ENCODE measurements around the gene RPUSD3.

Gene RPUSD3

DNA sequence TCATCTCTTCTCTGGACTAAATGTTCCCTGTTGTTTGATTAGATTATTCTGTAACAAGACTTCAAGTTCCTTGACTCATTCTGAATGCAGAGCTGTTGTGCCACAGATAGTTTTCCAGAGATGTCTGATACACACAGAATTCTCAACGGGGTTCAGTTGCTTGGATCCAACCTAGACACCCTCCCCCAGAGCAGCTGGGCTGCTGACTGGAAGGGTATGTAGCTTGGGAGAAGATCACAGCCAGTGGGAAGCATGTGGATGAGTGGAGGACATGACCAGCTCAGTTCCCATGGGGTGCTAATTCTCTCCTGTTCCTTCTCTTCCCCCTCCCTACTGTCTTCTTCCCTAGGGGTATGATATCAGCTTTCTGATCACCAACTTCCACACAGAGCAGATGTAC lies 40.3 kb downstream of the RPUSD3 start:
- no peak for DNase-seq (ENCODE audit: low spot score)

DNA sequence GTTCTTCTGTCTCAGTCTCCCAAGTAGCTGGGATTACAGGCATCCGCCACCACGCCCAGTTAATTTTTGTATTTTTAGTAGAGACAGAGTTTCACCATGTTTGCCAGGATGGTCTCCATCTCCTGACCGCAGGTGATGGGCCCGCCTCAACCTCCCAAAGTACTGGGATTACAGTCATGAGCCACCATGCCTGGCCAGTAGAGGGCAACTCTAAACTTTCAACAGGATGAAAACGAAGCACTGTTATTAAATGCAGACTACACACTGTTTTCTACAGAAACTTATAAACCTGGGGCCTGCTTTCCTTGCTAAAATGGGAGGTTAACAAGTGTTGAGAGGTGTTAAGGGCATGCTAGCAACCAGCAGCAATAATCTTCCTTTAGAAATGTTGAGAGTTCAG lies 43.3 kb downstream of the RPUSD3 start:
- no peak for DNase-seq (ENCODE audit: low spot score)

DNA sequence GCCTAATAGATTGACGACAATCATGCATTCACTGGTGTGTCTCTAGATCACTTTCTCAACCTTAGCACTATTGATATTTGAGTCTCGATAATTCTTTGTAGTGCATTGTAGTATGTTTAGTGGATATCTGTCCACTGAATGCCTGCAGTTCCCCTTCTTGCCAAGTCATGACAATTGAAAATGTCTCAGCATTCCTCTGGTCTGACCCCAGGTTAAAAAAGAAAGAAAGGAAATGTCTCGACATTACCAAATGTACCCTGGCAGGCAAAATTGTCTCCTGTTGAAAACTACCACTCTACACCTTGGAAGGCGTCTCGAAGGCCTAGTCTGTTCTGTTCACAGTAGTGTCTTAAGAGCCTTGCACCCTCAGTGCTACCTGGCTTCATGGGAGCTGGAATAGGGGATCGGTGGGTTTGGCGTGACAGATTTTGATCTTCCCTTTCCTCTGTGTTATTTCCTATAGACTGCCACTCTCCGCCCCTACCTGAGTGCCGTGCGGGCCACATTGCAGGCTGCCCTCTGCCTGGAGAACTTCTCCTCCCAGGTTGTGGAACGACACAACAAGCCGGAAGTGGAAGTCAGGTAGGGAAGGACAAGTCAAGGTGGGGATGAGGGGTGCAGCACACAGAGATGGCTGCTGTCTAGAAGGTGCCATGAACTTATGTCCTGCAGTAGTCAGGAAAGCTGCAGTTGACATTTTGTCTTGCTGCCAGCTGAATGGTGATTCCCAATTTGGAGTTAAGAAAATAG lies 46.4 kb downstream of the RPUSD3 start:
- DNase-seq (ENCODE audit: low spot score), result no peak

- DNase-seq (ENCODE audit: low spot score), result peak; percentile 65
These were observed 48.6 kb downstream of the RPUSD3 start for GRCh38 chr3:9795207-9795606.

GRCh38 chr3:9794400-9794799 lies 49.4 kb downstream of the RPUSD3 start:
- DNase-seq (ENCODE audit: low spot score), result no peak

GRCh38 chr3:9793161-9793781 lies 50.5 kb downstream of the RPUSD3 start:
- no peak for DNase-seq (ENCODE audit: low spot score)

GRCh38 chr3:9792405-9793160 lies 51.2 kb downstream of the RPUSD3 start, which contains the start of the genes ARPC4 and TADA3:
TSS of gene ARPC4 (plus strand) at chr3:9793082. CDS start at chr3:9793122, 40 bp downstream.
TSS of gene TADA3 (minus strand) at chr3:9792473. CDS start at chr3:9791466, 1,007 bp downstream.
- DNase-seq (ENCODE audit: low spot score), result peak; percentile 89

DNA sequence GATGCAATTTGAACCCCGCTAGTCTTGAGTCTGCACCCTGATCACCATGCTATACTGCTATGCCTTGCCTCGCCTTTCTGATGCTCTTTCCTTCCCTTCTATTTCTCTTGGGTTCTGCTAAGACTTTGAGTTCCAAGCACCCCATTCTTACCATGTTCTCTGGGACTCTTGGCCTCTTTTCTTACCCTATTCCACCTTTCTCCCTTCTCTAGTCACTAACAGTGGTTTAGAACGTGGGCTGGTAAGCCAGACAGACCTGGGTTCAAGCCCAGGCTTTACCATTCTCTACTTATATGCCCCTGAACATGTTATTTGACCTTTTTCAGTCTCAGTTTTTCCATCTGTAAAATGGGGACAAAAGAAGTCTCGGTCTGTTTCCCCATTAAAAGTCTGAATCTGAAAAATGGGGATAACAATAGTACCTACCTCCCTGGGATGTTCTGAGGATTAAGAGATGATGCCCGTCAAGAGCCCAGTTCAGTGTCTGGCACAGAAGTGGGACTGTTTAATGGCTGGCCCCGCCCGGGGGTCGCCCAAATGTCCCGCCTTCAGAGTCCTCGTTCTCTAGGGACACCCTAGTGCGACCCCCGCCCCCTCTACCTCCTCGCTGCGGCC lies 51.9 kb downstream of the RPUSD3 start:
- DNase-seq (ENCODE audit: low spot score), result no peak

GRCh38 chr3:9791127-9791526 lies 52.7 kb downstream of the RPUSD3 start:
- DNase-seq (ENCODE audit: low spot score), result no peak
